Measurements from ENCODE around the gene HRK. TPM values are rescaled to one million over a fixed set of nuclear protein-coding genes. Genes with fewer than 3 reads are reported as not detected.
A peak's percentile ranks its signal among the peaks of the same experiment; 100 is the strongest.

Gene HRK
- total and polyA plus RNA-seq, 4 donors = 0.14 TPM; not detected in 3

GRCh38 chr12:116910645-116911451, 29.6 kb upstream of the HRK start, which contains the start of gene FBXW8:
Gene FBXW8, plus strand, starts transcription at chr12:116910950. Its CDS starts 88 bp downstream, at chr12:116911038.
- Histone ChIP-seq H3K27me3 (ENCODE audit: control insufficient read depth in 4 of 4, insufficient read depth in 4 of 4, low read length in 3 of 4) (no peaks in the 10 kb centered on the region), H3K27ac (ENCODE audit: low read depth in 1 of 2, low read length in 2 of 2) (peak within 1 kb of the TSS; percentile 47 to 51), H3K9me3 (ENCODE audit: control insufficient read depth in 4 of 4, low read length in 3 of 4) (no peaks in the 10 kb centered on the region), H3K9ac (ENCODE audit: low read depth in 1 of 2, low read length in 2 of 2) (peak within 1 kb of the TSS in 1 of 2 donors; percentile 1), H3K36me3 (ENCODE audit: control insufficient read depth in 4 of 4, insufficient read depth in 3 of 4, low read depth in 1 of 4, low read length in 3 of 4) (no peaks in the 10 kb centered on the region), H3K4me1 (ENCODE audit: control insufficient read depth in 4 of 4, insufficient read depth in 4 of 4, low read length in 3 of 4) (peaks cover 4 to 10% (median 9%) of the 10 kb centered on the region in 4 donors), H3K4me3 (ENCODE audit: low read depth in 1 of 3, low read length in 3 of 3) (peak within 1 kb of the TSS; percentile 69 to 91 (median 78))
- TF ChIP-seq EGR1 (IDR thresholded peaks at IDR 0.05; ENCODE audit: low read depth in 2 of 2) (peak in 1 of 2 donors; percentile 25), MAX (IDR thresholded peaks at IDR 0.05) (no peak), YY1 (IDR thresholded peaks at IDR 0.05) (peak; percentile 30), FOXA2 (IDR thresholded peaks at IDR 0.05) (no peak), RAD21 (IDR thresholded peaks at IDR 0.05) (peak in 1 of 2 donors; percentile 32), GABPA (IDR thresholded peaks at IDR 0.05 in 1 of 2, conservative IDR thresholded peaks at IDR 0.05 in 1 of 2) (peak; percentile 70 to 91)
- WGBS = under 1% methylated on average over 82 of the region's 82 CpGs
- peak; percentile 71 for DNase-seq (ENCODE audit: low spot score)

- Histone ChIP-seq H3K4me1 (ENCODE audit: control insufficient read depth in 4 of 4, insufficient read depth in 4 of 4, low read length in 3 of 4) (peaks cover 4 to 10% (median 9%) of the 10 kb centered on the region in 4 donors), H3K27ac (ENCODE audit: low read depth in 1 of 2, low read length in 2 of 2) (no peak overlapping the region), H3K27me3 (ENCODE audit: control insufficient read depth in 4 of 4, insufficient read depth in 4 of 4, low read length in 3 of 4) (no peaks in the 10 kb centered on the region), H3K9me3 (ENCODE audit: control insufficient read depth in 4 of 4, low read length in 3 of 4) (no peaks in the 10 kb centered on the region), H3K4me3 (ENCODE audit: low read depth in 1 of 3, low read length in 3 of 3) (peak overlapping the region in 2 of 3 donors; percentile 69 to 91), H3K9ac (ENCODE audit: low read depth in 1 of 2, low read length in 2 of 2) (no peak overlapping the region), H3K36me3 (ENCODE audit: control insufficient read depth in 4 of 4, insufficient read depth in 3 of 4, low read depth in 1 of 4, low read length in 3 of 4) (no peaks in the 10 kb centered on the region)
- no peak for DNase-seq (ENCODE audit: low spot score)
- 68% methylated on average over 4 of the region's 4 CpGs for WGBS
- TF ChIP-seq SP1 (IDR thresholded peaks at IDR 0.05) (no peak), FOXA2 (IDR thresholded peaks at IDR 0.05) (no peak), NR2F2 (IDR thresholded peaks at IDR 0.05) (no peak), HNF4A (conservative IDR thresholded peaks at IDR 0.05) (no peak), GABPA (IDR thresholded peaks at IDR 0.05 in 1 of 2, conservative IDR thresholded peaks at IDR 0.05 in 1 of 2) (no peak), JUND (IDR thresholded peaks at IDR 0.05) (no peak)
These were observed 29.0 kb upstream of the HRK start for GRCh38 chr12:116910280-116910644.

- no peak for DNase-seq (ENCODE audit: low spot score)
- 90% methylated on average over 4 of the region's 4 CpGs for WGBS
- no peak overlapping the region for H3K9ac ChIP-seq (ENCODE audit: low read depth in 1 of 2, low read length in 2 of 2)
These were observed 25.0 kb upstream of the HRK start for GRCh38 chr12:116906285-116906684.

More at GRCh38 chr12:116906285-116906684, 25.0 kb upstream of the HRK start:
- TF ChIP-seq TAF1 (conservative IDR thresholded peaks at IDR 0.05) (no peak), SP1 (IDR thresholded peaks at IDR 0.05) (no peak), YY1 (IDR thresholded peaks at IDR 0.05) (no peak), CTCF (IDR thresholded peaks at IDR 0.05; ENCODE audit: low read depth, low read length, missing input control) (no peak), FOXA2 (IDR thresholded peaks at IDR 0.05) (no peak), RAD21 (IDR thresholded peaks at IDR 0.05) (no peak), HNF4G (IDR thresholded peaks at IDR 0.05) (no peak), RXRA (IDR thresholded peaks at IDR 0.05) (no peak), REST (IDR thresholded peaks at IDR 0.05) (no peak), MAX (IDR thresholded peaks at IDR 0.05) (no peak)
- no peaks in the 10 kb centered on the region for H3K9me3 ChIP-seq (ENCODE audit: control insufficient read depth in 4 of 4, low read length in 3 of 4)
- no peak overlapping the region for H3K27ac ChIP-seq (ENCODE audit: low read depth in 1 of 2, low read length in 2 of 2)
- H3K4me1 ChIP-seq (ENCODE audit: control insufficient read depth in 4 of 4, insufficient read depth in 4 of 4, low read length in 3 of 4) = peaks cover 0 to under 1% (median under 1%) of the 10 kb centered on the region in 4 donors
- no peaks in the 10 kb centered on the region for H3K36me3 ChIP-seq (ENCODE audit: control insufficient read depth in 4 of 4, insufficient read depth in 3 of 4, low read depth in 1 of 4, low read length in 3 of 4)
- no peaks in the 10 kb centered on the region for H3K27me3 ChIP-seq (ENCODE audit: control insufficient read depth in 4 of 4, insufficient read depth in 4 of 4, low read length in 3 of 4)
- H3K4me3 ChIP-seq (ENCODE audit: low read depth in 1 of 3, low read length in 3 of 3) = no peak overlapping the region
